Measurements from ENCODE around the gene FGF14.
"Not testable (repeated sequence)": the region's sequence is repeated elsewhere in the genome, so short reads cannot be mapped to it uniquely, and the experiment has no call there.

The FGF14 gene

DNA sequence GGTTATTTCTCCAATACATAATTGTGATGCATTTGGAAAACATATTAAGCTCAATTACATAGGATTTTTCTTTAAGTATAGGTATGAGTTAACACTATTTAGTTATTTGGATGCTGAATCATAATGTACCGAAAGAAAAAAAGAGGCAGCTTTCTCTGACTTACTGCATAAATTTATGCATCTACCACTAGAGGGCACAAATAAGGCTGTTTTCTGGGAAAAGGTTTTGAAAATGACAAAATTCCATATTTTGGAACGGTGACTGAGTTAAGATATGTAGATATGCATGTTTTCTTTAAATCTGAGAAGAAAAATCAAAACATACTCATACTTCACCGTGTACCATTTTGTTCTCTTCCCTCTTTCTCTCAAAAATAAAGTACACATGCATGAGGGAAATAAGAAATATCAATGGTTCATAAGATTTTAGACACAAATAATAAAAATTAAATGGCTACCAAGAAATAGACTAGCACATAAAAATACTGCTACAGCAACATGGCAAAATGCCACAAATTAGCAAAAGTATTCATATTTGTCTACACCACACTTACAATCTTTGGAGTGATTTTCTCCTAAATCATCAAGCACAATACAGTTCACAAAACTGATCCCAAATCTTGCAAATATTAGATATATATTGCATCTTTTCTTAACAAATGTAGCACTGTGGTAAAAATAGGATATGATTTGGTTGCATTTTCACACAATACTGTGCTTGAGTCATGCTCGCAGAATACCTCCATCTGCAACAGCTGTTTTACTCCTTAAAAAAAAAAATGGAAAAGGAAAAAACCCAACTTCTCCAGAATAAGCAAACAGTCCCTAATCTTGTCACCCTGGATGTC, 260.0 kb downstream of the FGF14 start:
- DNase-seq (ENCODE audit: low read depth in 2 of 3, low spot score in 2 of 3) = no peak

DNA sequence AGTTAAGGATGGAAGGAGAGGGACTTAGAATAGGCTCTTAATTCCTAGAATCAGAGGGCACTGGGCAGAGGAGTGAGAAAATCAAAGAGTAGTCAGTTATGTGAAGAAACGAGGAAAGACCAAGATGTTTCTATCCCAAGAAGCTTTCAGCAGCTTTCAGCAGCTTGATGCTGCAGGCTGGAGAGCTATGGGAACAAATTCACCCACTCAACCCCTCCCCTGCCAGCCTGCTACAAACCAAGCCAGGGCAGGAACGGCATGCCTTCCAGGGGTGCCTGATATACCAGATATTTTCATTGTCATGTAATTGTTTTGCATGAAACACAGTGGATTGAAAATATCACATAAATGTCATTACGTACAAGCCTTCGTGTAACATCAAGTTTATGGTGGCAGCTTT, 262.2 kb downstream of the FGF14 start:
- no peak for DNase-seq (ENCODE audit: low read depth in 2 of 3, low spot score in 2 of 3)

DNA sequence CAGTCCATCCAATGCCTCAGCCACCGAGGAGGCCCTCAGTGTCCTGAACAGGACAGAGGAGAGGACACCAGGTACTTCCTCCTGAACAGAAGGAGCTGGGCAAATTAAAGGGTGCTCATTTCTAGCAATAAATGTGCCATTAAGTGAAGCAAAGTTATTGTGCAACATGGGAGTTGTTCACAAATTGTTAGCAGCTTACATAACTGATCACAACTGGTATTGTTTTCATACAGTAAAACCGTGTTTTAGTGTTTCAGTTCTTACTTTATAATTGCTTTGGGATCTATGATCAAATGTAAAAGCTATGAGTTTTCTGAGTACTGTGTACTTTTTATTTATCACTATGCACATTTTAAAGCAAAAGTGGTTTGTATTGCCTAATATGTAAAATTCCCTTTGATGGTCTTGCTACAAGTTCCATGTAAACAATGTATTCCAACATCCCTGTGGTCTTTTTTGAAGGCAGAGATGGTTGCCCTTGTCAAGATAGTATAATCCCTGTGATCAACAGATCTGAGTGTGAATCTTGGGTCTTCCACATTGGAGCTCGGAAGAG, 263.1 kb downstream of the FGF14 start:
- DNase-seq (ENCODE audit: low read depth in 2 of 3, low spot score in 2 of 3) = no peak

DNA sequence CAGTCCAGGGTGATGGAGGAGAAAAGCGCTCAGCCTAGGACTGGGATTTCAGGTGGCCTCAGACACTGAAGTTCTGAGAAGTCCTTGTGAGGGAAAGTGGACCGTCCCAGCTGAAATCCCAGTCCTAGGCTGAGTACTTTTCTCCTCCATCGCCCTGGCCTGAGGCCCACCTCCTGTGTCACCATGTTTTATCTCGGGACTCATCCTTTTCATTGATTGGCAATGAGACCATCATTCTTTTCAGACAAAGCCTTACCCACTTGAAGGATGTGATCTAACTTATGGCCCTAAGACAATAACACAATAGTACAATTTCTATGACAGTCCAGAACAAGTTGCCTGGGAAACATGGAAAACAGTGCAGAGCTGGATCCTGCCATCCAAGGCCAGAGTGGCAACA, 263.9 kb downstream of the FGF14 start:
- DNase-seq (ENCODE audit: low read depth in 2 of 3, low spot score in 2 of 3) = not testable (repeated sequence)

DNA sequence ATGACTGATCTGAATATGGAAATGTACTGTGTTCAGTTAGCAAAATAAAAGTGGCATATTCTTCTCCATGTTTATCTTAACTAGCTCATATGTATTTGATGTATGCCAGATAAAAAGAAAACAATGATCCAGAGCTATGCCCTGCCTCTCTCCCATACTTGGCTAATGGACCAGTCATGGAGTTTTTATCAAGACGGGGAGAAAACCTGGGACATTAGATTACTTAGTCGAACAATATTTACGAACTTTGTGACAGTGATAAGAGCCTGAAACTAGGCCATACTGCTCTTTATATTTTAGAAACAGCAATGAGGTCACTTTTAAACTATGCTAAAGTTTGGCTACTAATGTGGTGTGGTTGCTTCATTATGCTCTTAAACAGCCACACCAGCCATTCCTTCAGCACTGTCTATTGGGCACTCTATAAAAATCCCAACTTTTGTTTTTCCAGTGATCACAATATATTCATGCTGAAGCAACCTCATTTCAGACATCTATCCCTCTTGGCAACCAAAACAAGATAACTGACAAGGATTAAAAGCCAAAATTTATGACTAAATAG, 265.0 kb downstream of the FGF14 start:
- no peak for DNase-seq (ENCODE audit: low read depth in 2 of 3, low spot score in 2 of 3)

DNA sequence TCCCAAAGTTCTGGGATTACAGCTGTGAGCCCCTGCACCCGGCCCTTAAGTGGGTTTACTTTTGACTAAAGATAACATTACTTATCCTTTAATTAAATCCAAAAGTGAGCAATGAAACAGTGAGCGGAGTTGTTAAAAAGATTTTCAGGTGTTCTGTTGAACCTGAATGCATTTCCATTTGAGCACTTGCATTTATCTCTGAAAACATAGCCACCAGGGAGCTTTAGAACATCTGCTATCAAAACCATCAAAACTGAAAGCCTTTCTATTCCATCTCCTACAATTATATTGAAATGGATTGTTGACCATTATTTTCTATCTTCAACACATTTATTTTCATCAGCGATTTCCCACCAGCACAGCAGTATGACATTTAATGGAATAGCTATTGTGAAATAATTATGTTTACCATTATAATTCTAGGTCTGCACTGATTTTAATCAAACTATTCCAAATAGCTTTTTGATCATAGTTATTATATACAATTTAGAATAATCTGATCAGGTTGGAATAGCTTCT, 269.0 kb downstream of the FGF14 start:
- no peak for DNase-seq (ENCODE audit: low read depth in 2 of 3, low spot score in 2 of 3)

DNA sequence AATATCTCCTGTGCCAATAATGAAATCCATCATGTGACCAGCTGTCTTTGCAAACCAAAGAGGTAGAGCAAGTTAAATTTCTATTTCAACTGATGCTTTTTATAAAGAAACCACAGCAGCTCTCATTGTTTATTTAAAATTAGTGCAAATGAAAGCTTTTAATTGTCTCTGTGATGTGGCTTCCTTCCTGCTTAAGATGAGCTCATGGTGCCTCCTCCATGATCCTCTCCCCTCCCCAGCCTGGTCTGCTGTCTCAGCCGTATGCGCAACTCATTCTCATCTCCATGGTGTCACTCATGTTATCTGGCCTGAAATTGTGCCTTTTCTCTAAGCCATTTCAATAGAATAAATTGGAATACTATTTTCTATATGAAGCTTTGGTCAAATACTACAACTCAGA, 270.6 kb downstream of the FGF14 start:
- DNase-seq (ENCODE audit: low read depth in 2 of 3, low spot score in 2 of 3) = no peak

DNA sequence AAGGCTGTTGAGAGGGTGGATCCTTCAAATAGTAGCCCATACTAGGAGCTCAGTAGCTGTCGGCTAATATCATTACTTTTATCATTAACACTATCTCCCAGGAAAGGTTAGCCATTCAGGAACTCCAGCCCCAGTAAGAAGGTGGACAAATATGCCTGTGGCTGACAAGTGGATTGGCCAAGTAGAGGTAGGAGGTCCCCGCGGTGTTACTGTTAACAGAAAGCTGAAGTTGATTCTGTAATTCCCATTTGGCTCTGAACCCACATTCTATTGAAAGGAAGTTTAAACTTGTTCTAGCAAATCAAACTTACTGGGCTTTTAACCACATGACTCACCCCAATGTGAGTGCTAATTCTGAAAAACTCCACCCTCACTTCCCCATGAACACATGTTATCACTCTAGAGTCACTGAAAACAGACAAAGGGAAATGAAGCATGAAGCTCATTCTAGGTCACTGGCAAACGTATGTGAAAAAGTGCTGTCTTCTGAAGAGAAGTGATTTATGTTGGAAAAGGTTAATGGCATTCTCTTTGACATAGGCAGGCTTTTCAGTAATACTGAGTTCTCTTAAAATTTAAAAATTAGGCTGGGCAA, 273.5 kb downstream of the FGF14 start:
- DNase-seq (ENCODE audit: low read depth in 2 of 3, low spot score in 2 of 3) = no peak

DNA sequence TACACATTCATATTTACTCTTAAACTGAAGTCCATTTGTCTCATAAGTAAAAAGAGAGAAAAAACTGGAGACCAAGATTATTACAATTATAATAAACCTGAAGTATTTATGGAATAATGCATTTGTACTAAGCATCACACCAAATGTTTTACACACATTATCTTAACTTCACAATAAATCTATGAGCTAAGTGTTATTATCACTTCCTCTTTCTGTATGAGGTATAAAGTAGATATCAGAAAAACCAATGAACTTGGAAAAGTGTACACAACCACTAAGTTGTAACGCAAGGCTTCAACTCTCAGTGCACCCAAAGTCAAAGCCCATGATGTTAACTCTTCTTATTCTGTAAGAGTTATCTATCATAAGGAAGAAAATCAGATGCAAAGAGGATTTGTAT, 274.7 kb downstream of the FGF14 start:
- no peak for DNase-seq (ENCODE audit: low read depth in 2 of 3, low spot score in 2 of 3)

DNA sequence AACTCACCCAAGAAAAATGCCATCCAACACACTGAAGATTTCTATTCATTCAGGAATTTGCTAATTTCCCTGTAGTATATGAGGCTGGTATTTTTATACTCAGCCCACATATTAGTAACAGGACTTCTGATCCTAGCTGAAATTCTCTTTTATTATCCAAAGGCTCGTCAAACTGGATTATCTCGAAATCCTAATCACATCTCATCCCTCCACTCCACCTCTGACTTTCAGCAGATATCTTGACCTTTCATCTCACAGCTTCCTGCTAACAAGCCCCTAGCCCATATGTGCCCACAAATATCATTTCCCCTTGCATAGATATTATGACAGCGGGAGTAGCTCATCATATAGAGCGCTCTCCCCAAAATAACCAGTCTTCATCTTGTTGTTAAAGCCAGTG, 279.7 kb downstream of the FGF14 start:
- no peak for DNase-seq (ENCODE audit: low read depth in 2 of 3, low spot score in 2 of 3)

DNA sequence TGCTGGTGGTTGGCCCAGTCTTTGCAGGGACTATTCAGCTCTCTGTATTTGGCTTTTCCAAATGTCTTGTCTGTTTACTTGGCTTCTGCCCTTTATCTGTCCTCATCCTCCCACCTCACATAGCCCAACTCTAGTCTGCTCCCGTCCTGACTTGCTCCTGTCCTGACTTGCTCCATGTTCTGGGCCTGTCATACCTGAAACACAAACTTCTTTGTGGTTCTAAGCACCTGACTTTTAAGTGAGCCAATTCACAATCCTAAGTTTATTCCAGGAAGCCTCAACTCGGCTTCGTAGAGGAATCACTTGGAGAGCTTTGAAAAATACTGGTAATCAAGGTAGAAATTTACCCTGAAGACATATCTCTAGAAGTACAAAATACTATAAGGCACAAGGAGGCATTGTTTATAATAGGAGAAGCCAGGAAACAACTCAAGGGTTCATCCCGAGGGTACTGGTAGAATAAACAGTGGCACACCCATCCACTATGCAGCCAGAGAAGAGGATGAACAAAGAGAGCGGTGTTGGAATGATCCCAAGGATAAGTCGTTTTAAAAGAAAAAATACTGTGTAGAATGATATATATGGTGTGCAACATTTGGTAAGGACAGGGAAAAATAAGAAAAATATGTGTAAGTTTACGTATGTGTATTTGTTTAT, 284.5 kb downstream of the FGF14 start:
- no peak for DNase-seq (ENCODE audit: low read depth in 2 of 3, low spot score in 2 of 3)

DNA sequence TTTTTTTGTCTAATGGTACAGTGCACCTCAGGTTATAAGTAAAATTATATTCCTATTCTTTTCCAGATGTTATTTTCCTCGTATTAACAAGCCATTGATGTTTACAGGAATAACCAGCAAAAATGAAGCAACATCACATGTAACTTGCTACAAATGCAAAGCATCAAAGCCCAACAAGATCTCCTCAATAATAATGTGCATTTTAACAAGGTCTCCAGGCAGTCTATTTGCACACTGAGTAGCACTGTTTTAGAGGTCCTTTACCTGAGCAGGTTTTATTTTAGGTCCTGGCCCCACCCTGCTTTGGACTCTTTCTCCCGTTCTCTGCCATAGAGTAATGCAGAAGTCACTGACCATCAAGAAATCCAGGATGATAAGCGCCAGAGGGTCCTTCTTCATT, 298.4 kb downstream of the FGF14 start:
- no peak for DNase-seq (ENCODE audit: low read depth in 2 of 3, low spot score in 2 of 3)

DNA sequence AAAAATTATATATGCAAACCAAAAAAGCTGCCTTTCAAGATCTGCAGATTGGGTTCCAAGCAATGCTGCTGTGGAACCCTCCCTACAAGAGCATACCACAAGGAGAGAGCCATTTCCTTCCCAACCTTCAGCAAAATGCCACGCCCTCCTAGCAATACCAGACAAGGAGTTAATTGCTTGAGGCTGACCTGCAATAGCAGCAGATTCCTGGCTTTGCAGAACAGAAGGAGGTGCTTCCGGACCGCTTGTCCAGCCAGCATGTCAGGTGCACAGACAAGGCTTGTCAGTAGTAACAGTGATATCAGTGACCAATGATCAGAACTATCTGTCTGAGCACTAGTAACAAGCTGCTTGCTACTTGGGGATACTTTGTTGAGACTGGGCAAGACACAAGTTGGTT, 301.6 kb downstream of the FGF14 start:
- no peak for DNase-seq (ENCODE audit: low read depth in 2 of 3, low spot score in 2 of 3)

DNA sequence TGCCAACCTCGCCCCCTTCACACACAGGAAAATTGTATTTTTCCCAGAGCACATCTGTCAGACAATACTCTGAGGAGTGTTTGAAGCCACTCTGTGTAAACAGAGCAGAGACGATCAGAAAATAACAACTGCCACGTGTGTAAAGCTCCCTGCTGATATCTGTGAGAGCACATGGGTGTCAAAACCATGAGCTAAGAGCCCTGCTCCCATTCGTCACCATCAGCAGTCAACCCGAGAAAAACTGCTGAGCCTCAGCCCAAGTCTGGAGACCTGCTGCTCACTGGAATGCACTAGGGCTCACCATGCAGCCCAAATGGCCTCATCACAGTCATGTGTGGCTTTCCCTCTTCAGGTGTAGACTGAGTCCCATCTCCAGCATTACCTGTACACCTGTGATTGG, 304.1 kb downstream of the FGF14 start:
- DNase-seq (ENCODE audit: low read depth in 2 of 3, low spot score in 2 of 3) = no peak

DNA sequence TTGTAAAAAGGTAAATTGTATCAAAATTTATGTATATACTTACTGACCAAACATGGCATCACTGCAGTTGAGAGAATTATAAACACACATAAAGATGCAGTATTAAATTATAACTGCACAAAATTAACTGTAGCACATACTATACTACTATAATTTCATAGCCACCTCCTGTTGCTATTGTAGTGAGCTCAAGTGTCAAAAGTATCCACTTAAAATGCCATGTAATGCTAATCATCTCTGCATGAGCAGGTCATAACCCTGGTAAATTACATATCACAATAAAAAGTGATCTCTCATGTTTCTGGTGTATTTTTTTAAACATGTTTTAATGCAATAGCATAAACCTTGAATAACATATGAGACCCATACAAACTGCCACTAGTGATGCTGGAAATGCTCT, 308.6 kb downstream of the FGF14 start:
- DNase-seq (ENCODE audit: low read depth in 2 of 3, low spot score in 2 of 3) = not testable (repeated sequence)

DNA sequence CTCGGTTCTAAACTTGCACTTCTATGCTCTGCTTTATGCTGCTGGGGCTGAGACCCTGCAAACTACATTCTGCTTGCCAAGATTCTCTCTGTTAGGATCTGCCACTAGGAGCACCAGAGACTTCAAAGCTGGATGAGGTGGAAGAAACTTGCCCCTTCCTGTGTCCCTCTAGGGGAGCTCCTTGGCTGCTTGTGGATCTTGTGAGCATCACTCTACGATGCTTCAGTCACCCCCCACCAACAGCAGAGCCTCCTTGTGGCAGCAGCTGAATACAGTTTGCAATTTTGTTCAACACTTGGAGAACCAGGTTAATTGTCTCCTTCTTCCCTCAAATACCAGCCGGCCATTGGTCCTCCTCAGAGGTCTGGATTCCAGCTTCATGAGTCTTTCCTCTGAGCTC, 310.6 kb downstream of the FGF14 start:
- DNase-seq (ENCODE audit: low read depth in 2 of 3, low spot score in 2 of 3) = no peak

DNA sequence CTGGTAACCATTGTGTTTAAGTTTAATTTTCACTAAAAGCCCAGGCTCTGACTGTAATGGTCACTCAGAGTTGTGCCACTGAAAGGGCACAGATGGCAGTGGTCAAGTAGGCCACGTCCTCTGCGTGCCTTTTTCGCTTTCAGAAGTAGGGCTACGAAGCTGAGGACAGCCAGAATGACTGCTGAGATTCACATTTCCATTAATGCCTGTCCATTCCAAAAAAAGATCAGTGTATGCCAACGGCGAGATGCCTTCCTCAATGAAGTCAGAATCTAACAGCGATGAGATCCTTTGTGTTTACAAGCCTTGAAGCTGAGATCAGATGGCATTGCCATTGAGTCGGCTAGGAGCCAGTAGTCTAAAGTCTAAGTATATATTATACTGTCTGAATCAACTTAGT, 311.3 kb downstream of the FGF14 start:
- DNase-seq (ENCODE audit: low read depth in 2 of 3, low spot score in 2 of 3) = no peak

DNA sequence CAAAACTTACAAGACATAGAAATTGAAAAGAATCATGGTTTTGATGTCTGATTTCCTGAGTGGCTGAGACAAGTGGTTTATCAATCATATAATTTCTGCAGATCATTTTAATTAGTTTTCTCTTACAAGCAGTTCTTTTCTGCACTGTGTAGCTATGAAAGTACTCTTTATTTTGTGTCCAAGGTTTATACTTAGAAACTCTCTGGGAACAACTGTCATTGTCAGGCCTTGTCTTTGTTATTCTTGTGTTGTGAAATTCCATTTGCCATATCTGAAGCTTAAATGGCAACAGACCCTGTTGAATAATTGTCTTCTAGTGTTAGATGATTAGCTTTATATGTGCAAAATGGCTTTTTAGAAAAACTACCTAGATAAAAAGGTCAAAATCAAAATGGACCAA, 312.1 kb downstream of the FGF14 start:
- DNase-seq (ENCODE audit: low read depth in 2 of 3, low spot score in 2 of 3) = no peak

DNA sequence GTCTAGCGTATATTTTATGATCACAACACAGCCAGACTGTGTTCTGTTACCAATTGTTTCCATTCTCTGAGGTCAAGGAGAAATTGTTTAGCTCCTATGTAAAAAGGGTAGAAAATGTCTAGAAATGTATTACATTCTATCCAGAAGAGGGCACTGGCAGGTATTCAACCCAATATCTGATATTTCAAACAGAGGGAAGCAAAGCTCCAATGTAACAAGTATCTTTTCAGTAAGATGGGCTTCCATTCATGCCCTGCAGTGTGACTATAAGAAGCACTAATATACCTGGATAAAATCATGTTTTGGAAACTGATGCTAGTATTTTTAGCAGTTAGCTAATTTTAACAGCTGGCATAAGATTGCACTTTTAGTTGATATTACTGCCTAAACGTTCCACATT, 312.7 kb downstream of the FGF14 start:
- DNase-seq (ENCODE audit: low read depth in 2 of 3, low spot score in 2 of 3) = no peak

DNA sequence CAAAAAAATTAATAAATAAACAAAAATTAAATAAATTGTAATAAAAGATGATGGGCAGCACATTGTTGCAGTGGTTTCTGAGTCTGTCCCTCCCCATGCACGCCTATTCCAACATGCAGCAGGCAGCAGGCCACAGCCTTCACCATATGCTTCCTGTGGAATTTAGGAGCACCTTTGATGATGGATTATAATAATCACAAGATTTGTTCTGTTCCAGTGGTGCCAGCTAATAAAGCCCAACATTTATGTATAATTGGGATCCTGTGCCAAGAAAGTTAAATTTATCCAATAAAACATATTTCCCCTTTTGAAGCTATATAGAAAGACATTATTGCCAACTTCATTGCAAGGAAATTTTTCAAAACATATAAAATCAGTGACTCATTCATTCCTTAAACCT, 328.6 kb downstream of the FGF14 start:
- DNase-seq (ENCODE audit: low read depth in 2 of 3, low spot score in 2 of 3) = no peak

DNA sequence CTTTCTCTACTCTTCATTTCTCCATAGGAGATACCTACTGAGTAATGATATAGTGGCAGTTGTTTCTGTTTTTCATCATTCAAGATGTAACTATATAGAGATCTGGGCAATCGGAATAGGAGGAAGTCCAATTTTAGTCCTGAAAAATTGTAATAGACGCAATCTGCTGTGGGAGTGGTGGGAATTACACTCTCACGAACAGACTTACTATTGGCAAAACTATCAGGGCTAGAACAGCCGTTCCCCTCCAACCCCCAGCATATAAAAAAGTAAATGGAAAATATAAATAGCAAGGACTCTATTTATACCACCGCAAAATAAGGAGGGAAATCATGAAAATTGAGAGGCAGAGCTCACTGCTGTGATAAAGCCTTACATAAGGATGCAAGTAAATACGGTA, 330.1 kb downstream of the FGF14 start:
- no peak for DNase-seq (ENCODE audit: low read depth in 2 of 3, low spot score in 2 of 3)

DNA sequence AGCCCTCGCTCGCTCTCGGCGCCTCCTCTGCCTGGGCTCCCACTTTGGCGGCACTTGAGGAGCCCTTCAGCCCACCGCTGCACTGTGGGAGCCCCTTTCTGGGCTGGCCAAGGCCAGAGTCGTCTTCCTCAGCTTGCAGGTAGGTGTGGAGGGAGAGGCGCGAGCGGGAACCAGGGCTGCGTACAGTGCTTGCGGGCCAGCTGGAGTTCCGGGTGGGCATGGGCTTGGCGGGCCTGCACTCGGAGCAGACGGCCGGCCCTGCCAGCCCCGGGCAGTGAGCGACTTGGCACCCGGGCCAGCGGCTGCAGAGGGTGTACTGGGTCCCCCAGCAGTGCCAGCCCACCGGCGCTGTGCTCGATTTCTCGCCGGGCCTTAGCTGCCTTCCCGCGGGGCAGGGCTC, 333.5 kb downstream of the FGF14 start:
- DNase-seq (ENCODE audit: low read depth in 2 of 3, low spot score in 2 of 3) = not testable (repeated sequence)
